ENCODE data around the gene URGCP. TPM values are rescaled to one million over a fixed set of nuclear protein-coding genes. Genes with fewer than 3 reads are reported as not detected.
"Not testable (repeated sequence)": the region's sequence is repeated elsewhere in the genome, so short reads cannot be mapped to it uniquely, and the experiment has no call there.

The URGCP gene
- total RNA-seq, 1 donor from 2014 or later = 21.2 TPM

DNA sequence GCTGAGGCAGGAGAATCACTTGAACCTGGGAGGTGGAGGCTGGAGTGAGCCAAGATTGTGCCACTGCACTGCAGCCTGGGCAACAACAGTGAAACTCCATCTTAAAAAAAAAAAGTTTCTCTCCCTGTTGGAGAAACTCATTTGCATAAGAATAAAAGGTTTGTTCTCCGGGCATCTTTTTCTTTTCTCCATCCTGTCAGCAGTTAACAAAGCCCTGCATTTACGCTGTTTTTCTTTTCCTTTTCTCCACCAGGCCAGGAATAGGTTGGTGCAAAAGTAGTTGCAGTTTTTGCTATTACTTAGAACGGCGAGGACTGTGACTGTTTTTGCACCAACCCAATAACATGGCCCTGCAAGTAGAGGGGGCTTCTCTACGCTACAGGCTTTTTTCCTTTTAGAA, 9.5 kb upstream of the URGCP start:
- DNase-seq (ENCODE audit: extremely low read depth, low read depth, low spot score) = no peak

GRCh38 chr7:43914795-43915194, 8.4 kb upstream of the URGCP start:
- DNase-seq (ENCODE audit: extremely low read depth, low read depth, low spot score) = no peak

DNA sequence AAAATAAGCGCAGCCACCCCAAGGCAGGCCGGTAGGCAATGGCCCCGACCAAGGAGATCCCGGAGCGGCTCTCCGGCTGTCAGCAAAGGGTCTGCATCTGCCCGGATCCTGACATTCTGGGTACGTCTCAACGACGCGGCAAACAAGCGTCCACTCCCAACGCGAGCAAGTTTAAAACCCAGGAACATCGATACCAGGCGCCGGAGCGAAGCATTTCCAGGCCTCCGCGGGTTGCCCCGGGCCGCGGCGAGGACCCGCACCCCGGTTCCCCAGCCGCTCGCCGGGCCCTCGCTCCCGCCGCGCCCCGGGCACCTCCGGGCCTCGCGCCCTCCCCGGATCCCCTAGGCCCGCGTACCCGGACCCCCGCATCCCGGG, 453 bp downstream of the URGCP start:
- DNase-seq (ENCODE audit: extremely low read depth, low read depth, low spot score) = no peak

DNA sequence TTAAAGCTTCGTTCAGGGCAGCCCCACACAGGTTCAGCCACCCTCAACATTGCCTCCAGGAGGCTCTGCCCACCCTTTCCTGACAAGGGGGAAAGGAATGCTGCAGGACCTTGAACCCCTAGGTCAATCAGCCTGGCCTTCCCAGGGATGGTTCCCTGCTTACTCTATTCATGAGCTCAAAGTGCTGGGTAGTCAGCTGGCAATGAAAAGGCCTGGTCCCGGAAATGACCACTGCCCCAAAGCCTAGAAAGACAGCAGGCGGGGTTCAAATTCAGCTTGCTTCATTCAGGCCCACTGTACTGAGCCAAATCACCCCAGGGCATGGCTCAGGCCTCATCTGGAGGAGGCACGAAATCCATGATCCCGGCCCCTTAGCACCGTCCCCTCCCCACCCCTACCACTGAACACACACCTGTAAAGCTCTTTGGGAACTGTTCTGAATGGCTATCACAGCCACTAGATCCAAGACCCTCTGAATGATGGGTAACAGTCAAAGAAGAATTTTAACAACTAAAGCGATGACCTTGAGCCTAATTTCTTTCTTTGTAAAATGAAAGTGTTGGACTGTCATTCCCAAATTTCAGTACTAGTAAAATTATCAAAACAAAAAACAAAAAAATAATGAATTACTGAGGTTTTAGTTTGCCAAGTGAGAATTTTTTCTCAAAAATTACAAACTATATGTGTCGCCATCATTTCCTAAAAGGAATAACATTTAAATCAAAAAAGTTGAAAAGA, 1.0 kb downstream of the URGCP start:
- DNase-seq (ENCODE audit: extremely low read depth, low read depth, low spot score) = no peak

DNA sequence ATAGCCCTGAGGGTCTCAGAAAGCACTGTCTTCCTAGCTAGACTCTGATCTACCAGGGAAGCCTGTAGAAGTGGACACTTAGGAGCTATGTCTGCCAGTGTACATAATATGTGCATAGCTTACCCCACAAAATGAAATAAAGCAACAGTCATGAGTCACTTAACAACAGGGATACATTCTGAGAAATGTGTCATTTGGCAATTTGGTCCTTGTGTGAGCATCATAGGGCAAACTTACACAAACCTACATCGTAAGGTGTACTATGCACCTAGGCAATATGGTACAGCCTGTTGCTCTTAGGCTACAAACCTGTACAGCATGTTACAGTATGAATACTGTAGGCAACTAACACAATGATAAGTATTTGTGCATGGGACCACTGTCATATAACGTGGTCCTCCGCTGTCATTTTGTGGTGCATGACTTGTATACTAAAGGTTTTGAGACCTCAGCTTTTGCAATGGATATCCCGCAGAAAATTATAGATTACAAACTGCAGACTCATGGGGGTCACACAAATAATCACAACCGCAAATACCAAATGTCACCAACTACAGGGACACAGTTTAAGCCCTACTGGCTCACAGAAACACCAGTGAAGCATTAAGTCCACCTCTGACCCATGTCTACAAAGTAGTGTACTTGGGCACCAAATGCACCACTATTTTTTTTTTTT, 1.7 kb downstream of the URGCP start:
- no peak for DNase-seq (ENCODE audit: extremely low read depth, low read depth, low spot score)

DNA sequence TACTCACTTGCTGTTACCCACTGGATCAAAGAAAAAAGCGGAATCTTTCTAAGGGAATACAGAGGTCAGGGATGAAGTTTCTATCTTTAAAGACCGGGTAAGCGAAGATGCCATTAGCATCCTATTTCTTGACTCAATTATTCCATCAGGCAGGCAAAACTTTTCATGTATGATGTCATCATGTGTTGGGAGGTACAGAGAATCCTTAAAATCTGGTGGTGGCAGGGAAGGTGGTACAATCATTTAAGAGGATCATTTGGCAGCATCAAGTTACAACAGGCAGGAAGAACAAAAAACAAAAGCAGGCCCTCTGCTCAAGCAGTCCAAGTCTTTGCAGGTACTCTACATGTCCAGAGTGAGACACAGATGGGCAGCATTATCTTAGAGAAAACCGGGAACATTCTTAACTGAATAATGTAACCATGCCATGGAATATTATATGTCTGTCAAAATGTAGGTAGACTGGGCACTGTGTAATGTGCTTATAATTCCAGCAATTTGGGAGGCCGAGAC, 3.8 kb downstream of the URGCP start:
- no peak for DNase-seq (ENCODE audit: extremely low read depth, low read depth, low spot score)

DNA sequence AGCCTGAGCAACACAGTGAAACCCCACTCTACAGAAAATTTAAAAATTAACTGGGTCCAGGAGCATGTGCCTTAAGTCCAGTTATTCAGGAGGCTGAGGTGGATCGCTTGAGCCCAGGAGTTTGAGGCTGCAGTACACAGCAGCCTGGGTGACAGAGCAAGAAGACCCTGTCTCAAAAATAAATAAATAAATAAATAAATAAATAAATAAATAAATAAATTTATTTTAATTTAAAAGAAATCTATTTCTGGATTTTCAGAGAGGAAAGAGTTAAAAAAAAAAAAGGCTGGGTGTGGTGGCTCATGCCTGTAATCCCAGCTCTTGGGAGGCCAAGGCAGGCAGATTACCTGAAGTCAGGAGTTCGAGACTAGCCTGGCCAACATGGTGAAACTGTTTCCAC, 7.8 kb downstream of the URGCP start:
- DNase-seq (ENCODE audit: extremely low read depth, low read depth, low spot score) = not testable (repeated sequence)

- no peak for DNase-seq (ENCODE audit: extremely low read depth, low read depth, low spot score)
Observed at GRCh38 chr7:43895847-43896415, 10.5 kb downstream of the URGCP start.

DNA sequence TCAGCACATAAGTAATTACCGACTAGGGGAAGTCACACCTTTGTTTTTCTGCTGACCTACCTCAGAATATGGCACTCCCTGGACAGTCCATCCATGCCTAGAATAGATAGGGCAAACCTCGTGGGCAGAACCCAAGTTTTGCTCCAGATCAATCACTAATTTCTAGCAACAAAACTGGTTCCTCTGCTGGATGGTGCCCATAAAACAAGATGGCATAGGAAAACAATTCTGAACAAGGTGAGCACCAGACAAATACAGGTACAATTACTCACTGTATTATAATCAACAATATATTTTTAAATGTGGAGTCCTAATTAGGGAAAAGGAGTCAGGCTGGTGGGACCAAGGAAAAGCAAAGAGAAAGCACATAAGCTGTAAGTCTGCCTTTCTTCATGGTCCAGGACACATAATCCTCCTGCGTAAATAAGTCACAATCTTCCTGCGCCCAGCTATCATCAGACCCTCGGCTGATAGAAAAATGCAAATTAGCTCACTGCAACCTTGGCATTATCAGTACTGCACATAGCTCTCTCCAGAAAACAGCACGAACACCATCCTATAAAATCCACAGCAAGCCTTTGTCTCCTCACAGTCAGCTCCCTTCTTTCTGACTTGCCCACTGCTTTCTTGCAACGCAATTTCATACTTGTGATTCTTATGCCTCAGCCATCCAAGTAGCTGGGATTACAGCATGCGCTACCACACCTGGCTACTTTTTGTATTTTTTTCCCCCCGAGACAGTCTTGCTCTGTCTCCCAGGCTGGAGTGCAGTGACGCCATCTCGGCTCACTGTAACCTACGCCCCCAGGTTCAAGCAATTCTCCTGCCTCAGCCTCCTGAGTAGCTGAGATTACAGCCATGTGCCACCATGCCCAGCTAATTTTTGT, 15.1 kb downstream of the URGCP start:
- no peak for DNase-seq (ENCODE audit: extremely low read depth, low read depth, low spot score)

DNA sequence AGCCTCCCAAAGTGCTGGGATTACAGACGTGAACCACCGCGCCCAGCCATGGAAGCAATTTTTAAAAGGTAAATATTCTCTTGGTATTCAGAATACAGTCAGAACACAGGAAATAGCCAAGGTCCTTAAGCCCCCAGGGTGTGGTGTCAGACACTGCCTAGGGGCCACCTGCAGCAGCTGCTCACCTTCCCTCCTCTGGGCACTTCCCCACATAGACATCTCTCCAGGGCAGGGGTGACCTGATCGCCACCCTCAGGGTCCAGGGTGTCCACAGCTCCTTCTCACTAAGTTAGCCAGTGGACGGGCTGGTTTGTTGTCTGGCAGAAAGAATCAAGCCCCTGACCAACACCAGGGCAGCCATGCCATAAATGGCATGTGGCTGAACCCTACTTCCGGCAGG, 15.9 kb downstream of the URGCP start:
- no peak for DNase-seq (ENCODE audit: extremely low read depth, low read depth, low spot score)

DNA sequence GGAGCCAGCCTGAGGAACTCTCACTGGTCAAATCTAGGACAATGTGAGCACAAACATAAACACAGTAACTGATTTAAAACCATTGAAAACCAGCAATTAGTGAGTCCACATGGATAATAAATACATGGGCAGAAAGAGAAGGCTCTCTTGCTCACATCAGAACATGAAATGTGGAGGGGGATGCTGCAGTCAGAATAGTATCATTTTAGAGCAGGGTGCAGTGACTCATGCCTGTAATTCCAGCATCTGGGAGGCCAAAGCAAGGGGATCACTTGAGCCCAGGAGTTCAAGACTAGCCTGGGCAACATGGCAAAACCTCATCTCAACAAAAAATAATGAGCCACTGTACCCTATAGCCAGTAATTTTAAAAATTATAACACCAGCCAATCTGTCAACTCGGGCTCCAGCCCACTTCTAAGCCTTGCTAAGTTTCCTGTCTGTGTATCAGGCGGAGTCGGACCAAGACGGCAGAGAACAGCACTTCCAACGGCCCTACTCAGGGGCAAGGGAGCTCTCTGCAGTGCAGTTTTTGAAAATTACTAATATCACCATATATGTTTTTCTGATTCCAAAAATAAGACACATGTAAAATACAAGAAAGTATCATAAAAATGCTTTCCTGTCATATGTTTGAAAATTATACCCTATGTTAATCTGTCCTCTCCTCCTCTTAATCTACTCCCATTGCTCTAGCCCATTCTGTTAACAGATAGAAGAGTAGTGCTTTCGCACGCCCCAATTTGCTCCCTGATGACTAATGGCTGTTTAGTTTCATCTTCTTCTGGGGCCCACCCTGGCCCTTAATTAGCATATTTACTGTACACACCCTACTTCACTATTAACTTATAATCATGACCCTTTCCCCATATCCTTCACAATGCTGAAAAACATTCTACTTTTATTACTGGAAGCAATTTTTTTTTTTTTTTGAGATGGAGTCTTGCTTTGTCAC, 17.1 kb downstream of the URGCP start:
- no peak for DNase-seq (ENCODE audit: extremely low read depth, low read depth, low spot score)

DNA sequence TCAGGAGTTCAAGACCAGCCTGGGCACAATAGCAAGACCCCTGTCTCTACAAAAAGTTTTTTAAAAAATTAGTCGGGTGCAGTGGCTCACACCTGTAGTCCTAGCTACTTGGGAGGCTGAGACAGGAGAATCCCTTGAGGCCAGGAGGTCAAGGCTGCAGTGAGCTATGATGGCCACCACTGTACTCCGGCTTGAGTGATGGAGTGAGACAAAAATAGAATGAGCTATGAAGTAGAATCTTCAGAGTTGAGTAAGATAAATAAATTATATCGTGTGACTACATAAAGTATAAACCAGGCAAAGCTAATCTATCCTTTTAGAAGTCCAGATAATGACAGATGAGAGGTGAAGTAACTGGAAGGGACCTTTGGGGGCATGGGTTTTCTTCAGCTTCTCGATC, 21.8 kb downstream of the URGCP start:
- no peak for DNase-seq (ENCODE audit: extremely low read depth, low read depth, low spot score)

DNA sequence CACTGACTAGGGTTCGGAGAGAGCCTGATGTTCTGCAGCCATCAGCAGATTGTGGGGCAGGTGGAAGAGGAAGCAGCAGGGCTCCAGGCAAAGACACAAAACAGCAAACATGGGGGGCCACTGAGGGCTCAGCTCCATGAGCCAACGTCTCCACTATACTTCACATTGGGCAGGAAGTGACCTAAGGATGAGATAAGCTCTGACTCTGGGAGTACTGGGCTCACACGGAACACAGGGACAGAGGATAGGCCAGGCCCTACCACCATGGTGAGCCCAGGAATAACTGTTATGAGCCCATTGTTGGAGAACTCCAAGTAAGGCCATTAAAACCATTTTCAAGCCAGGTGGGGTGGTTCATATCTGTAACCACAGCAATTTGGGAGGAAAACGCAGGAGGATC, 22.2 kb downstream of the URGCP start:
- DNase-seq (ENCODE audit: extremely low read depth, low read depth, low spot score) = no peak

DNA sequence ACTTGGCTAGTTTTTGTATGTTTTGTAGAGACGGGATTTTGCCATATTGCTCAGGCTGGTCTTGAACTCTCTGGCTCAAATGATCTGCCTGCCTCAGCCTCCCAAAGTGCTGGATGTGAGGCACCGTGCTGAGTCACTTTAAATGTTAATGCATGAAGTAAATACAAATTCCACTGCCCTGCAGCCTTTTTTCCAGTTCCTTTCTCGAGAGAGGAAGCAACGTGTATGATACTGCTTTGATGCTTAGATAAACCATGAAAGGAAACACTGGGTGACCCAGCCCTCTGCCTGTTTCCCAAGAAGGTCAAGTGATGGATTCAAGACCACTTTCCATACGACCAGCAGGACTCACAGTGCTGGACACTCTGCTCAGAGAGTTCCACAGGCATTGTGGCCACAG, 25.8 kb downstream of the URGCP start:
- peak; percentile 56 for DNase-seq (ENCODE audit: extremely low read depth, low read depth, low spot score)

GRCh38 chr7:43879477-43879876, 26.9 kb downstream of the URGCP start:
- no peak for DNase-seq (ENCODE audit: extremely low read depth, low read depth, low spot score)

DNA sequence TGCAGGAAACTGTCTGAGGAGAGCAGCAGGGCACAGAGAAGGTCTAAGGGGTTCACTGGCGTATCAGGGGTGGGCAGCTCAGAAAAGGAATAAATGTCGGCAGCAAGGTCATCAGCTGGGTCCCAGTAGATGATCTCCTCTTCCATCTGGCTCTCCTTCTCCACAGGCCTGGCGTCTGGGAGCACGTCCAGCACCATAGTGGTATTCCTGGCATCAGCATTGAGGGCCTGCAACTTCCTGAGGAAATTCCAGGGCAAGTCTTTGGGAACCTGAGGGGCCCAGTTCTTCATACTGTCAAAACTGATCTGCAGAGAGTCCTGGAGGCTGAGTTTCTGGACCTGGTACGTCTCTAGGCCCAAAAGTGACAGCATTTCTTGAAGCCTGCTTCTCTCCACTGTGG, 27.5 kb downstream of the URGCP start:
- peak; percentile 58 for DNase-seq (ENCODE audit: extremely low read depth, low read depth, low spot score)

- no peak for DNase-seq (ENCODE audit: extremely low read depth, low read depth, low spot score)
Observed at GRCh38 chr7:43877968-43878864, 28.2 kb downstream of the URGCP start.

DNA sequence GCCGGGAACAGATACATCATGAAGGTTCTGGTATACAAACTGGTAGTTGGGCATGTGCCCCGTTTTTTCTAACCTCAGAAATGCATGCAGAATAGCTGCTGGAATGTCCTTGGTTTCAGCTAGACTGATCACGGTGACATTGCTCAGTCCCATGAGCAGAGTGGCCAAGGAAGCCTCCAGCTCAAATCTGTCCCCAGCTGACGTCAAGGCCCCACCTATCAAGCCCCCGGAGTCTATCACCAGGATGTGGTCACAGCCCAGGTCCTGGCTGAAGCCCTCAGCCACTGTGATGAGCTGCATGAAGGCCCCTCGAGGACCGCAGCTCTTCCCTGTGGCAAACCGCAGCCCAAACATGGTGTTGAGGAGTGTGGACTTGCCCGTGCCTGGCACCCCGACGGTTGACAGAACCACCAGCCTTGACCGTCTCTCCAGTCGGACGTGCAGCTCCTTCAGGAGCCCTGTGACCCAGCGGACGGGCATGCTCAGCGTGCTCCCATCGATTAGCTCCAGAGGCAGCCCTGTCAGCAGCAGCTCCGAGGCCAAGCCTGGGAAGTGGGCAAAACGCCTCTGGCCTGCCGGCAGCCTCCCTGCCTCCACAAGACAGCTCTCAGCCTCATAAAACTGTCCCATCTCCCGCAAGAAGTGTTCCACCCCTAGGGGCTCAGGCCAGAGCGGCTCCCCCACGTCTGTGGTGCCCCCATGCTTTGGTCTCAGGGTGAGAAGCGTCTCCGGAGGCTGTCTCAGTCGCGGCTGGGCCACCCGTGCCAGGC, 29.2 kb downstream of the URGCP start:
- no peak for DNase-seq (ENCODE audit: extremely low read depth, low read depth, low spot score)

Data from glomerular endothelial cell (primary cell).